Astrocyte (in vitro differentiated cells and primary cell): Measurements from ENCODE around the gene FAM151B. TPM values are rescaled to one million over a fixed set of nuclear protein-coding genes. Genes with fewer than 3 reads are reported as not detected.

Experiments
- DNase-seq: peaks from one replicate; pipeline ENCODE4 v3.0.0-alpha.2; 2010; ENCODE audit warnings: low read depth
- FAIRE-seq: peaks from 2 replicates; lab custom pipeline; 2011; peaks lifted over from hg19 to GRCh38; lab: Jason Lieb, UNC
- H2AFZ ChIP-seq: 2 replicates; pipeline ENCODE4 v1.6.0; 2012; ENCODE audit warnings: low read depth, low read length, inconsistent platforms
- H3K27ac ChIP-seq: 2 replicates; pipeline ENCODE4 v1.5.1; 2011; ENCODE audit warnings: low read depth, low read length, inconsistent platforms
- H3K27me3 ChIP-seq: 2 replicates; pipeline ENCODE4 v1.6.0; 2011; ENCODE audit warnings: low read length, inconsistent platforms; ENCODE audit not compliant: insufficient read depth
- H3K36me3 ChIP-seq: 2 replicates; pipeline ENCODE4 v1.5.1; 2011; ENCODE audit warnings: low read length, inconsistent platforms; ENCODE audit not compliant: insufficient read depth
- H3K4me1 ChIP-seq: 2 replicates; pipeline ENCODE4 v1.5.1; 2011; ENCODE audit warnings: low read length, inconsistent platforms; ENCODE audit not compliant: insufficient read depth
- H3K4me2 ChIP-seq: 2 replicates; pipeline ENCODE4 v1.6.0; 2012; ENCODE audit warnings: low read length, inconsistent platforms
- H3K4me3 ChIP-seq: 2 replicates; pipeline ENCODE4 v1.5.1; 2011; ENCODE audit warnings: low read depth, mild to moderate bottlenecking, low read length, inconsistent platforms; ENCODE audit not compliant: insufficient read depth
- H3K79me2 ChIP-seq: 2 replicates; pipeline ENCODE4 v1.6.0; 2012; ENCODE audit warnings: mild to moderate bottlenecking, low read length, inconsistent platforms; ENCODE audit not compliant: insufficient read depth
- H3K9ac ChIP-seq: 2 replicates; pipeline ENCODE4 v1.6.0; 2012; ENCODE audit warnings: mild to moderate bottlenecking, low read length, inconsistent platforms
- H3K9me3 ChIP-seq: 2 replicates; pipeline ENCODE4 v1.5.1; 2012; ENCODE audit warnings: low read depth, mild to moderate bottlenecking, low read length, inconsistent platforms; ENCODE audit not compliant: insufficient read depth
- H4K20me1 ChIP-seq: 2 replicates; pipeline ENCODE4 v1.6.0; 2012; ENCODE audit warnings: low read length, inconsistent platforms; ENCODE audit not compliant: insufficient read depth
- H3K27ac Mint-ChIP-seq: one replicate; pipeline ENCODE4 v1.8.0; 2021; ENCODE audit warnings: mild to moderate bottlenecking, mixed read lengths; ENCODE audit not compliant: unreplicated experiment
- H3K27me3 Mint-ChIP-seq: one replicate; pipeline ENCODE4 v1.8.0; 2021; ENCODE audit warnings: low read depth, mixed read lengths; ENCODE audit not compliant: unreplicated experiment
- H3K36me3 Mint-ChIP-seq: one replicate; pipeline ENCODE4 v1.8.0; 2021; ENCODE audit warnings: low read depth, mixed read lengths; ENCODE audit not compliant: unreplicated experiment
- H3K4me1 Mint-ChIP-seq: one replicate; pipeline ENCODE4 v1.8.0; 2021; ENCODE audit warnings: low read depth, mixed read lengths; ENCODE audit not compliant: unreplicated experiment
- H3K4me3 Mint-ChIP-seq: one replicate; pipeline ENCODE4 v1.8.0; 2021; ENCODE audit warnings: mild to moderate bottlenecking, moderate library complexity, mixed read lengths; ENCODE audit not compliant: unreplicated experiment
- H3K9me3 Mint-ChIP-seq: one replicate; pipeline ENCODE4 v1.8.0; 2021; ENCODE audit warnings: mild to moderate bottlenecking, mixed read lengths; ENCODE audit not compliant: unreplicated experiment
- CTCF ChIP-seq: IDR thresholded peaks from 2 replicates; pipeline ENCODE4 v1.5.1; 2011; ENCODE audit warnings: low read depth, mild to moderate bottlenecking, inconsistent platforms, low read length, moderate library complexity; ENCODE audit not compliant: insufficient read depth
- EZH2 ChIP-seq: IDR thresholded peaks from 2 replicates; pipeline ENCODE4 v1.6.1; 2012; ENCODE audit warnings: mild to moderate bottlenecking, low read length, inconsistent platforms; ENCODE audit not compliant: insufficient read depth
- total RNA-seq: library from RNA; stranded (reverse); gene quantifications from 2 replicates; pipeline ENCODE4 v1.2.1, GENCODE V29; 2021

FAM151B gene
- total RNA-seq, 1 donor from 2014 or later = 2.9 TPM

GRCh38 chr5:80584770-80585169, 96.9 kb downstream of the FAM151B start:
- no peaks in the 10 kb centered on the region for H3K9me3 ChIP-seq
- no peaks in the 10 kb centered on the region for H3K79me2 ChIP-seq
- DNase-seq = no peak
- H3K4me2 ChIP-seq = no peak overlapping the region
- no peaks in the 10 kb centered on the region for H4K20me1 ChIP-seq
- no peak overlapping the region for H3K27ac ChIP-seq
- H3K4me3 ChIP-seq = no peak overlapping the region
- no peak for FAIRE-seq
- no peaks in the 10 kb centered on the region for H3K36me3 Mint-ChIP-seq
- no peak overlapping the region for H3K4me3 Mint-ChIP-seq
- H3K9me3 Mint-ChIP-seq = peaks cover 3% of the 10 kb centered on the region
- TF ChIP-seq CTCF = no peak
- TF ChIP-seq EZH2 = no peak
- no peaks in the 10 kb centered on the region for H3K4me1 Mint-ChIP-seq
- H3K27me3 Mint-ChIP-seq = no peaks in the 10 kb centered on the region
- no peak overlapping the region for H3K27ac Mint-ChIP-seq
- H3K9ac ChIP-seq = no peak overlapping the region
- H2AFZ ChIP-seq = no peak overlapping the region
- no peaks in the 10 kb centered on the region for H3K36me3 ChIP-seq
- H3K4me1 ChIP-seq = no peaks in the 10 kb centered on the region
- H3K27me3 ChIP-seq = no peaks in the 10 kb centered on the region

GRCh38 chr5:80588858-80589540, 101.1 kb downstream of the FAM151B start:
- no peak overlapping the region for H3K4me3 Mint-ChIP-seq
- no peaks in the 10 kb centered on the region for H3K27me3 ChIP-seq
- H3K4me1 Mint-ChIP-seq = no peaks in the 10 kb centered on the region
- H4K20me1 ChIP-seq = no peaks in the 10 kb centered on the region
- no peaks in the 10 kb centered on the region for H3K4me1 ChIP-seq
- no peak for FAIRE-seq
- no peaks in the 10 kb centered on the region for H3K79me2 ChIP-seq
- H3K27ac Mint-ChIP-seq = no peak overlapping the region
- no peak overlapping the region for H3K4me3 ChIP-seq
- no peak for DNase-seq
- no peak overlapping the region for H3K4me2 ChIP-seq
- no peaks in the 10 kb centered on the region for H3K27me3 Mint-ChIP-seq
- no peak overlapping the region for H3K27ac ChIP-seq
- no peaks in the 10 kb centered on the region for H3K36me3 Mint-ChIP-seq
- no peaks in the 10 kb centered on the region for H3K9me3 ChIP-seq
- no peak overlapping the region for H3K9ac ChIP-seq
- no peak for TF ChIP-seq EZH2
- TF ChIP-seq CTCF = no peak
- no peaks in the 10 kb centered on the region for H3K9me3 Mint-ChIP-seq
- no peak overlapping the region for H2AFZ ChIP-seq
- no peaks in the 10 kb centered on the region for H3K36me3 ChIP-seq

- TF ChIP-seq EZH2 (no peak), CTCF (no peak)
- Histone ChIP-seq H3K27ac (no peak overlapping the region), H3K4me1 (no peaks in the 10 kb centered on the region), H3K4me3 (no peak overlapping the region), H3K79me2 (no peaks in the 10 kb centered on the region), H2AFZ (no peak overlapping the region), H3K36me3 (no peaks in the 10 kb centered on the region), H3K4me2 (no peak overlapping the region), H3K9me3 (no peaks in the 10 kb centered on the region), H3K9ac (no peak overlapping the region), H3K27me3 (no peaks in the 10 kb centered on the region), H4K20me1 (no peaks in the 10 kb centered on the region)
- no peaks in the 10 kb centered on the region for H3K4me1 Mint-ChIP-seq
- H3K4me3 Mint-ChIP-seq = no peak overlapping the region
- no peaks in the 10 kb centered on the region for H3K27me3 Mint-ChIP-seq
- FAIRE-seq (no peak), DNase-seq (no peak)
- H3K9me3 Mint-ChIP-seq = no peaks in the 10 kb centered on the region
- H3K36me3 Mint-ChIP-seq = no peaks in the 10 kb centered on the region
- no peak overlapping the region for H3K27ac Mint-ChIP-seq
Observed at GRCh38 chr5:80590766-80591165, 102.9 kb downstream of the FAM151B start.
